LNCAP (cell line): Measurements from ENCODE around the gene PAPPA2.

Source experiments
- TF ChIP-seq, protein P1 (sequence below): fragments of 450-650 bp; IDR thresholded peaks from 2 replicates; pipeline ENCODE4 v1.5.1; 2017; ENCODE audit warnings: mild to moderate bottlenecking

The PAPPA2 gene, protein sequence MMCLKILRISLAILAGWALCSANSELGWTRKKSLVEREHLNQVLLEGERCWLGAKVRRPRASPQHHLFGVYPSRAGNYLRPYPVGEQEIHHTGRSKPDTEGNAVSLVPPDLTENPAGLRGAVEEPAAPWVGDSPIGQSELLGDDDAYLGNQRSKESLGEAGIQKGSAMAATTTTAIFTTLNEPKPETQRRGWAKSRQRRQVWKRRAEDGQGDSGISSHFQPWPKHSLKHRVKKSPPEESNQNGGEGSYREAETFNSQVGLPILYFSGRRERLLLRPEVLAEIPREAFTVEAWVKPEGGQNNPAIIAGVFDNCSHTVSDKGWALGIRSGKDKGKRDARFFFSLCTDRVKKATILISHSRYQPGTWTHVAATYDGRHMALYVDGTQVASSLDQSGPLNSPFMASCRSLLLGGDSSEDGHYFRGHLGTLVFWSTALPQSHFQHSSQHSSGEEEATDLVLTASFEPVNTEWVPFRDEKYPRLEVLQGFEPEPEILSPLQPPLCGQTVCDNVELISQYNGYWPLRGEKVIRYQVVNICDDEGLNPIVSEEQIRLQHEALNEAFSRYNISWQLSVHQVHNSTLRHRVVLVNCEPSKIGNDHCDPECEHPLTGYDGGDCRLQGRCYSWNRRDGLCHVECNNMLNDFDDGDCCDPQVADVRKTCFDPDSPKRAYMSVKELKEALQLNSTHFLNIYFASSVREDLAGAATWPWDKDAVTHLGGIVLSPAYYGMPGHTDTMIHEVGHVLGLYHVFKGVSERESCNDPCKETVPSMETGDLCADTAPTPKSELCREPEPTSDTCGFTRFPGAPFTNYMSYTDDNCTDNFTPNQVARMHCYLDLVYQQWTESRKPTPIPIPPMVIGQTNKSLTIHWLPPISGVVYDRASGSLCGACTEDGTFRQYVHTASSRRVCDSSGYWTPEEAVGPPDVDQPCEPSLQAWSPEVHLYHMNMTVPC (N-terminal part only)

DNA sequence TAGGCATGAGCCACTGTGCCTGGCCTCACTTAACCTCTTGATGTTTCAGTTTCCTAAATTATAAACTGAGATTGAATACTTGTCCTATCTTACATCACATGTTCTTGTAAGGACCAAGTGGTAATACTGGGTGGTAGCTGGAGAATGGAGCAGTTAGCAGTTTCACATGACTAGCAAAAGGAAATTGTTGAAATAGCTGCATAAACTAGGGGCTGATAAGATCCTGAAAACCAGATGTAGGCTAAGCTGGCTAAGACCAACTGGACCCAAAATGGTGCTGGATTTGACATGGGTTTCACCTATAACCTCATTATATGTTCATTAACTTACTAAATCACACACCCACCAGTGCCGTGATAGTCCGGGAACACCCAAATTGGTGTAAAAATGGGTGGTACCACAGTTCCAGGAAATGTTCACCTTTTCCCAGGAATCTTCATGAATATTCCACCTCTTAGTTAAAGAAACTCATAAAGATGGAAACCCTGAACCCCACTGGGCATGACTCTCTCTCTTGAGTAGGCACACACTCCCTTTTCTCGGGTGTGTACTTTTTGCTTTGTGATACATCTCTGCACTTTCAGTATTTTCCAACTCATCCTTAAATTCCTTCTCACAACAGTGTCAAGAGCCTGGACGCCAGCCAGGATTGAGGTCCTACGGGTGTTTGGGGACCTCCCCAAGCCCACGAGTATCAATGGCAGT, at the start of gene PAPPA2:
PAPPA2 (plus strand) TSS at position 502 of the 705 bp plus-strand sequence. CDS start 93,148 bp downstream, outside the sequence.
- TF ChIP-seq, protein P1, sequence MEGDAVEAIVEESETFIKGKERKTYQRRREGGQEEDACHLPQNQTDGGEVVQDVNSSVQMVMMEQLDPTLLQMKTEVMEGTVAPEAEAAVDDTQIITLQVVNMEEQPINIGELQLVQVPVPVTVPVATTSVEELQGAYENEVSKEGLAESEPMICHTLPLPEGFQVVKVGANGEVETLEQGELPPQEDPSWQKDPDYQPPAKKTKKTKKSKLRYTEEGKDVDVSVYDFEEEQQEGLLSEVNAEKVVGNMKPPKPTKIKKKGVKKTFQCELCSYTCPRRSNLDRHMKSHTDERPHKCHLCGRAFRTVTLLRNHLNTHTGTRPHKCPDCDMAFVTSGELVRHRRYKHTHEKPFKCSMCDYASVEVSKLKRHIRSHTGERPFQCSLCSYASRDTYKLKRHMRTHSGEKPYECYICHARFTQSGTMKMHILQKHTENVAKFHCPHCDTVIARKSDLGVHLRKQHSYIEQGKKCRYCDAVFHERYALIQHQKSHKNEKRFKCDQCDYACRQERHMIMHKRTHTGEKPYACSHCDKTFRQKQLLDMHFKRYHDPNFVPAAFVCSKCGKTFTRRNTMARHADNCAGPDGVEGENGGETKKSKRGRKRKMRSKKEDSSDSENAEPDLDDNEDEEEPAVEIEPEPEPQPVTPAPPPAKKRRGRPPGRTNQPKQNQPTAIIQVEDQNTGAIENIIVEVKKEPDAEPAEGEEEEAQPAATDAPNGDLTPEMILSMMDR, result no peak

DNA sequence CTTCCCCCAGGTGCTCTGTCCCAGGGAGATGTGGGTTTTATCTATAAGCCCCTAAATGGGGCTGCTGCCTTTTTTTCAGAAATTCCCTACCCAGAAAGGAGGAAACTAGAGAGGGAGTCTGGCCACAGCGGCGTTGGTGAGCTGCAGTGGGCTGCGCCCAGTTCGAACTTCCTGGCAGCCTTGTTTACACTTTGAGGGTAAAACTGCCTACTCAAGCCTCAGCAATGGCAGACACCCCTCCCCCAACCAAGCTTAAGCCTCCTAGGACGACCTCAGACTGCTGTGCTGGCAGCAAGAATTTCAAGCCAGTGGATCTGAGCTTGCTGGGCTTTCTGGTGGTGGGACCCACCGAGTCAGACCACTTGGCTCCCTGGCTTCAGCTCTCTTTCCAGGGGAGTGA, 46.2 kb upstream of the PAPPA2 start:
- TF ChIP-seq, protein P1, result no peak

DNA sequence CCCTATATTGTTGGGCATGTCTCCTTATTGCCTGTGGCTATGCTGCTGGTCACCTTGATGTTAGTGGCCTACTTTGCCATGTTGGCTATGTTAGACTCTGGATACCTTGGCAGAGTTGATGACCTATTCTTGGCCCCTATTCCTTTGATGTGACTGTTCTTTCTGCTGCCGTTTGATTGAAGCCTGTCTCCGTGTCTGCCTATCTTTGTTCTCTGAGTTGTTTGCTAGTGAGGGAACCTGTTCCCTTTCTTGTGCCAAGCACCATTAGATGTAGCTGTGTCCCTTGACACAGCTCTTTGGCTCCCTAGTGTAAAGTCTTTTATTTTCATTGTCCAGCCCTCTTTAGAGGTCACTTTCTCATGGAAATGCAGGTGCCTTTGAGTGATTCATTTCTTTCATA, 28.7 kb upstream of the PAPPA2 start:
- TF ChIP-seq, protein P1, result no peak

- TF ChIP-seq, protein P1, result no peak
Observed at GRCh38 chr1:176436251-176436650, 26.7 kb upstream of the PAPPA2 start.

GRCh38 chr1:176440176-176440575, 22.8 kb upstream of the PAPPA2 start:
- TF ChIP-seq, protein P1, result no peak

DNA sequence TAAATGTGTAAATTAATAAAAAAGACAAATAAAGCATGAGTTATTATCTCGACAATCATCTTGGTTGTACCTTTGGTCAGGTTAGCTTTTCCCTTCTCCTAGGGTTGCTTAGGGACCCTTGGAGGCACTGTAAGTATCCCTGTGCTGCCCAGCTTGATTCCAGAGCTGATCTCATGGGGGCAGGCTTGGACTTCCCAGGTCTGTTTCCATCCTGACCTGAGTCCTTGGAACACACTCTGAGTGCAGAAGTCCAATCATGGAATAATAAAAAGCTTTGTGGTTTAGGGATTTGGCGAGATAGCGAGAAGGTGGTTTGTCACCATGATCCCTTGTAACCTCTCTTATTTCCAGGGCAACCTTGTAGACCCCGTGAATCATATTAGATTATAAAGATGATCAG, 18.7 kb upstream of the PAPPA2 start:
- TF ChIP-seq, protein P1, result no peak

DNA sequence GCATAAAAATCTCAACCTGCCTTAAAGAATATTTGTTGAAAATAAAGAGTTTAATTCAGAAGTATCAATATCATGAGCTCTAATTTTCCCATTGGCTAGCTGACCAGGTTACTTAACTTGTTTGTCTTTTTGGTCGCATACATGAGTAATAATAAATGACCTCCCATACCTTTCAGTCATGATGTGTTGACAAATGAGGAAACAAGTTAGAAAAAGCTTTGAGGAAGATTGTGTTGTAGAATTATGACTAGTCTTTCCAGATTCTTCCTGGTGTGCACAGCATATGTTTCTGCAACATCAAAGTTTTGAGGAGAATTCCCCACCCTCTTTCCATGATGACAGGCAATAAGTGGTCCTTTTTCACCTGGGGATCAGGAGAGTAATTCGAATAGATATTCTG, 17.6 kb upstream of the PAPPA2 start:
- TF ChIP-seq, protein P1, result no peak
